Mononuclear cell (primary cell): ENCODE measurements around the gene ADAM12. TPM values are rescaled to one million over a fixed set of nuclear protein-coding genes. Genes with fewer than 3 reads are reported as not detected.

Source experiments
- H3K27me3 ChIP-seq: 2 replicates; pipeline ENCODE4 v1.6.0; 2011; ENCODE audit warnings: low read length, control low read depth; ENCODE audit not compliant: insufficient read depth
- H3K4me1 ChIP-seq: 2 replicates; pipeline ENCODE4 v1.5.1; 2011; ENCODE audit warnings: mild to moderate bottlenecking, low read length, control low read depth; ENCODE audit not compliant: insufficient read depth
- H3K4me3 ChIP-seq: 2 replicates; pipeline ENCODE4 v1.5.1; 2011; ENCODE audit warnings: mild to moderate bottlenecking, low read length, moderate library complexity
- H3K9me3 ChIP-seq: 2 replicates; pipeline ENCODE4 v1.5.1; 2011; ENCODE audit warnings: low read depth, mild to moderate bottlenecking, control low read depth, low read length
- total RNA-seq: library from RNA; depleted of rRNA; stranded (reverse); fragments of >200 nt; gene quantifications from one replicate; pipeline ENCODE4 v1.2.3, GENCODE V29; 2012

ADAM12 gene
- total RNA-seq, 1 donor, result 1.7 TPM

GRCh38 chr10:126233182-126234148 is 154.8 kb downstream of the ADAM12 start:
- Histone ChIP-seq H3K27me3 (no peaks in the 10 kb centered on the region), H3K4me3 (no peak overlapping the region), H3K4me1 (no peaks in the 10 kb centered on the region), H3K9me3 (no peaks in the 10 kb centered on the region)

GRCh38 chr10:126230587-126230986 is 157.7 kb downstream of the ADAM12 start:
- Histone ChIP-seq H3K27me3 (no peaks in the 10 kb centered on the region), H3K9me3 (no peaks in the 10 kb centered on the region), H3K4me1 (no peaks in the 10 kb centered on the region), H3K4me3 (no peak overlapping the region)

GRCh38 chr10:126229686-126230085 is 158.6 kb downstream of the ADAM12 start:
- H3K4me1 ChIP-seq, result no peaks in the 10 kb centered on the region
- H3K27me3 ChIP-seq, result no peaks in the 10 kb centered on the region
- H3K4me3 ChIP-seq, result no peak overlapping the region
- no peaks in the 10 kb centered on the region for H3K9me3 ChIP-seq

- no peaks in the 10 kb centered on the region for H3K27me3 ChIP-seq
- no peaks in the 10 kb centered on the region for H3K9me3 ChIP-seq
- no peak overlapping the region for H3K4me3 ChIP-seq
- H3K4me1 ChIP-seq, result no peaks in the 10 kb centered on the region
Observed at GRCh38 chr10:126227762-126228134, 160.5 kb downstream of the ADAM12 start.

- no peak overlapping the region for H3K4me3 ChIP-seq
Observed at GRCh38 chr10:126226988-126227761, 161.1 kb downstream of the ADAM12 start.

GRCh38 chr10:126226205-126226604 is 162.1 kb downstream of the ADAM12 start:
- no peaks in the 10 kb centered on the region for H3K9me3 ChIP-seq
- H3K27me3 ChIP-seq, result no peaks in the 10 kb centered on the region
- H3K4me3 ChIP-seq, result no peak overlapping the region
- H3K4me1 ChIP-seq, result no peaks in the 10 kb centered on the region

More at GRCh38 chr10:126226988-126227761, 161.1 kb downstream of the ADAM12 start:
- no peaks in the 10 kb centered on the region for H3K27me3 ChIP-seq
- H3K9me3 ChIP-seq, result no peaks in the 10 kb centered on the region
- H3K4me1 ChIP-seq, result no peaks in the 10 kb centered on the region

GRCh38 chr10:126225672-126226008 is 162.6 kb downstream of the ADAM12 start:
- H3K4me3 ChIP-seq, result no peak overlapping the region
- H3K9me3 ChIP-seq, result no peaks in the 10 kb centered on the region
- no peaks in the 10 kb centered on the region for H3K4me1 ChIP-seq
- no peaks in the 10 kb centered on the region for H3K27me3 ChIP-seq

GRCh38 chr10:126224967-126225671 is 163.2 kb downstream of the ADAM12 start:
- no peak overlapping the region for H3K4me3 ChIP-seq
- no peaks in the 10 kb centered on the region for H3K9me3 ChIP-seq
- no peaks in the 10 kb centered on the region for H3K27me3 ChIP-seq
- H3K4me1 ChIP-seq, result no peaks in the 10 kb centered on the region

- Histone ChIP-seq H3K9me3 (no peaks in the 10 kb centered on the region), H3K27me3 (no peaks in the 10 kb centered on the region), H3K4me1 (no peaks in the 10 kb centered on the region), H3K4me3 (no peak overlapping the region)
Observed at GRCh38 chr10:126223512-126224067, 164.7 kb downstream of the ADAM12 start.

- no peaks in the 10 kb centered on the region for H3K9me3 ChIP-seq
- H3K4me1 ChIP-seq, result no peaks in the 10 kb centered on the region
- no peaks in the 10 kb centered on the region for H3K27me3 ChIP-seq
- no peak overlapping the region for H3K4me3 ChIP-seq
Observed at GRCh38 chr10:126222736-126223511, 165.4 kb downstream of the ADAM12 start.

GRCh38 chr10:126221874-126222273 is 166.4 kb downstream of the ADAM12 start:
- Histone ChIP-seq H3K9me3 (no peaks in the 10 kb centered on the region), H3K27me3 (no peaks in the 10 kb centered on the region), H3K4me1 (no peaks in the 10 kb centered on the region), H3K4me3 (no peak overlapping the region)

GRCh38 chr10:126218778-126219649 is 169.3 kb downstream of the ADAM12 start:
- no peaks in the 10 kb centered on the region for H3K27me3 ChIP-seq
- H3K9me3 ChIP-seq, result no peaks in the 10 kb centered on the region
- no peaks in the 10 kb centered on the region for H3K4me1 ChIP-seq
- H3K4me3 ChIP-seq, result no peak overlapping the region

GRCh38 chr10:126218174-126218573 is 170.1 kb downstream of the ADAM12 start:
- Histone ChIP-seq H3K4me3 (no peak overlapping the region), H3K4me1 (no peaks in the 10 kb centered on the region), H3K9me3 (no peaks in the 10 kb centered on the region), H3K27me3 (no peaks in the 10 kb centered on the region)
